NT2/D1 (cell line): ENCODE data around the gene BCKDHB.

Experiments used
- DNase-seq: peaks from one replicate; pipeline ENCODE4 v3.0.0-alpha.2; 2011; ENCODE audit warnings: low read depth, low spot score
- H3K27me3 ChIP-seq: 2 replicates; pipeline ENCODE4 v1.6.0; 2011; ENCODE audit warnings: mild to moderate bottlenecking; ENCODE audit not compliant: insufficient read length, insufficient read depth
- H3K36me3 ChIP-seq: 2 replicates; pipeline ENCODE4 v1.6.1; 2011; ENCODE audit warnings: mild to moderate bottlenecking, low read length, mixed read lengths; ENCODE audit not compliant: insufficient read depth, insufficient read length
- H3K4me1 ChIP-seq: 2 replicates; pipeline ENCODE4 v1.5.1; 2011; ENCODE audit not compliant: insufficient read depth, insufficient read length
- H3K4me3 ChIP-seq: 2 replicates; pipeline ENCODE4 v1.5.1; 2011; ENCODE audit warnings: low read depth; ENCODE audit not compliant: insufficient read length
- H3K9ac ChIP-seq: 2 replicates; pipeline ENCODE4 v1.6.0; 2011; ENCODE audit warnings: low read depth; ENCODE audit not compliant: insufficient read length
- H3K9me3 ChIP-seq: 2 replicates; pipeline ENCODE4 v1.5.1; 2011; ENCODE audit warnings: mild to moderate bottlenecking, low read length; ENCODE audit not compliant: insufficient read depth
- SUZ12 ChIP-seq: IDR thresholded peaks from 2 replicates; pipeline ENCODE4 v1.6.1; 2011; ENCODE audit not compliant: insufficient read length, insufficient read depth; ENCODE audit errors: extremely low read depth
- YY1 ChIP-seq: IDR thresholded peaks from 2 replicates; pipeline ENCODE4 v1.6.1; 2011; ENCODE audit not compliant: insufficient read length, insufficient read depth
- ZNF274 ChIP-seq: IDR thresholded peaks from 2 replicates; pipeline ENCODE4 v1.6.1; 2011; ENCODE audit warnings: mild to moderate bottlenecking, low read depth, low read length

BCKDHB gene

GRCh38 chr6:80380566-80380965, 274.1 kb downstream of the BCKDHB start:
- no peaks in the 10 kb centered on the region for H3K36me3 ChIP-seq
- no peaks in the 10 kb centered on the region for H3K4me1 ChIP-seq
- no peak for TF ChIP-seq SUZ12
- no peak for TF ChIP-seq ZNF274
- no peak for TF ChIP-seq YY1
- H3K9me3 ChIP-seq, result no peaks in the 10 kb centered on the region
- no peaks in the 10 kb centered on the region for H3K27me3 ChIP-seq
- no peak overlapping the region for H3K9ac ChIP-seq
- no peak for DNase-seq
- H3K4me3 ChIP-seq, result no peak overlapping the region

GRCh38 chr6:80382811-80383210, 276.3 kb downstream of the BCKDHB start:
- Histone ChIP-seq H3K9me3 (no peaks in the 10 kb centered on the region), H3K4me3 (no peak overlapping the region), H3K4me1 (no peaks in the 10 kb centered on the region), H3K36me3 (no peaks in the 10 kb centered on the region), H3K9ac (no peak overlapping the region), H3K27me3 (no peaks in the 10 kb centered on the region)
- TF ChIP-seq YY1 (no peak), SUZ12 (no peak), ZNF274 (no peak)
- DNase-seq, result no peak

GRCh38 chr6:80388507-80388906, 282.0 kb downstream of the BCKDHB start:
- H3K4me3 ChIP-seq, result no peak overlapping the region
- no peak for DNase-seq
- H3K9me3 ChIP-seq, result no peaks in the 10 kb centered on the region
- H3K4me1 ChIP-seq, result no peaks in the 10 kb centered on the region
- H3K9ac ChIP-seq, result no peak overlapping the region
- TF ChIP-seq YY1 (no peak), SUZ12 (no peak), ZNF274 (no peak)
- H3K36me3 ChIP-seq, result no peaks in the 10 kb centered on the region
- H3K27me3 ChIP-seq, result no peaks in the 10 kb centered on the region
